ENCODE data around the gene NFKBIL1.

- TF ChIP-seq CTCF (IDR thresholded peaks at IDR 0.05) = no peak
- no peak for TF ChIP-seq POLR2A (IDR thresholded peaks at IDR 0.05)
Observed at GRCh38 chr6:31548544-31548873, 1.1 kb downstream of the NFKBIL1 start.

All from adrenal gland (tissue), 5 donors.